ENCODE measurements around the gene DBNDD2. TPM values are rescaled to one million over a fixed set of nuclear protein-coding genes. Genes with fewer than 3 reads are reported as not detected.

DBNDD2 gene
- total and polyA plus RNA-seq, 5 donors from 2014 or later, result 15.1 to 23.5 (median 20.1) TPM

DNA sequence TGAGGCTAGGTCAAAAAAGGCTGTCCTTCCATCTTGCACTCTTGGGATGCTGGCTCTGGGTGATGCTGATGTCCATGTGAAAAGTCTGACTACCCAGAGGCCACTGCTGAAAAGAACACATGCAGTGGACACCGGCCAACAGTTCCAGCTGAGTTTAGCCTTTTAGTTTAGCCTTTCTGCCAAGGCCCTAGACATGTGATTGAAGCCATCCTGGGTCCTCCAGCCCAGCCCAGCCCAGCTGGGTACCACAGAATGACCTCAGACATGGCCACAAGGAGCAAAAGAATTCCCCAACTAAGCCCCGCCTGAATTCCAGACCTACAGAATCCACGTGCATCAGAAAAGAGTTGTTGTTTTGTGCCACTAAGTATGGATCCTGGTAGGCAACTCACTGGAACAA lies 25.2 kb downstream of the DBNDD2 start:
- Histone ChIP-seq H3K4me1 (ENCODE audit: control insufficient read depth, insufficient read depth, low read length, poor library complexity, severe bottlenecking) (peaks cover 9% of the 10 kb centered on the region), H3K27me3 (ENCODE audit: control insufficient read depth, insufficient read depth, low read length) (no peaks in the 10 kb centered on the region), H3K36me3 (ENCODE audit: control insufficient read depth, insufficient read depth, low read length) (peaks cover 4% of the 10 kb centered on the region), H3K4me3 (ENCODE audit: low read depth, low read length) (no peak overlapping the region), H3K27ac (ENCODE audit: insufficient read depth, low read length, poor library complexity, severe bottlenecking) (no peak overlapping the region), H3K9me3 (ENCODE audit: control insufficient read depth in 2 of 2, low read length in 2 of 2) (no peaks in the 10 kb centered on the region)
- peak overlapping the region in 2 of 3 donors; percentile 14 to 72 for H3K27ac Mint-ChIP-seq
- no peak overlapping the region for H3K4me3 Mint-ChIP-seq
- no peak for DNase-seq
- H3K9me3 Mint-ChIP-seq, result no peaks in the 10 kb centered on the region
- H3K36me3 Mint-ChIP-seq, result peaks cover 8% of the 10 kb centered on the region
- ATAC-seq (ENCODE audit: low read depth in 2 of 2), result no peak
- no peaks in the 10 kb centered on the region for H3K27me3 Mint-ChIP-seq
- H3K4me1 Mint-ChIP-seq, result peaks cover 0 to 17% (median 9%) of the 10 kb centered on the region in 4 donors

DNA sequence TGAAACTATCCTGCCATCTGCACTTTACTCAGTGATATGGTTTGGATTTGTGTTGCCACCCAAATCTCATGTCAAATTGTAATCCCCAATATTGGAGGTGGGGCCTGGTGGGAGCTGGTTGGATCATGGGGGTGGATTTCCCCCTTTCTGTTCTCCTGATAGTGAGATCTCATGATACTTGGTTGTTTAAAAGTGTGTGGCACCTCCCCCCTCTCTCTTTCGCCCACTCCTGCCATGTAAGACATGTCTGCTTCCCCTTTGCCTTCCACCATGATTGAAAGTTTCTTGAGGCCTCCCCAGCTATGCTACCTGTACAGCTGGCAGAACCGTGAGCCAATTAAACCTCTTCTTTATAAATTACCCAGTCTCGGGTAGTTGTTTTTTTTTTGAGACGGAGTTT lies 25.9 kb downstream of the DBNDD2 start:
- Mint-ChIP-seq H3K9me3 (no peaks in the 10 kb centered on the region), H3K27ac (peak overlapping the region in 2 of 3 donors; percentile 72 to 76), H3K4me1 (peaks cover 0 to 17% (median 9%) of the 10 kb centered on the region in 4 donors), H3K36me3 (peaks cover 7% of the 10 kb centered on the region), H3K27me3 (no peaks in the 10 kb centered on the region), H3K4me3 (no peak overlapping the region)
- Histone ChIP-seq H3K9me3 (ENCODE audit: control insufficient read depth in 2 of 2, low read length in 2 of 2) (no peaks in the 10 kb centered on the region), H3K36me3 (ENCODE audit: control insufficient read depth, insufficient read depth, low read length) (peaks cover 4% of the 10 kb centered on the region), H3K4me1 (ENCODE audit: control insufficient read depth, insufficient read depth, low read length, poor library complexity, severe bottlenecking) (peaks cover 9% of the 10 kb centered on the region), H3K27ac (ENCODE audit: insufficient read depth, low read length, poor library complexity, severe bottlenecking) (no peak overlapping the region), H3K27me3 (ENCODE audit: control insufficient read depth, insufficient read depth, low read length) (no peaks in the 10 kb centered on the region), H3K4me3 (ENCODE audit: low read depth, low read length) (no peak overlapping the region)
- ATAC-seq (ENCODE audit: low read depth in 2 of 2) (no peak), DNase-seq (no peak)

DNA sequence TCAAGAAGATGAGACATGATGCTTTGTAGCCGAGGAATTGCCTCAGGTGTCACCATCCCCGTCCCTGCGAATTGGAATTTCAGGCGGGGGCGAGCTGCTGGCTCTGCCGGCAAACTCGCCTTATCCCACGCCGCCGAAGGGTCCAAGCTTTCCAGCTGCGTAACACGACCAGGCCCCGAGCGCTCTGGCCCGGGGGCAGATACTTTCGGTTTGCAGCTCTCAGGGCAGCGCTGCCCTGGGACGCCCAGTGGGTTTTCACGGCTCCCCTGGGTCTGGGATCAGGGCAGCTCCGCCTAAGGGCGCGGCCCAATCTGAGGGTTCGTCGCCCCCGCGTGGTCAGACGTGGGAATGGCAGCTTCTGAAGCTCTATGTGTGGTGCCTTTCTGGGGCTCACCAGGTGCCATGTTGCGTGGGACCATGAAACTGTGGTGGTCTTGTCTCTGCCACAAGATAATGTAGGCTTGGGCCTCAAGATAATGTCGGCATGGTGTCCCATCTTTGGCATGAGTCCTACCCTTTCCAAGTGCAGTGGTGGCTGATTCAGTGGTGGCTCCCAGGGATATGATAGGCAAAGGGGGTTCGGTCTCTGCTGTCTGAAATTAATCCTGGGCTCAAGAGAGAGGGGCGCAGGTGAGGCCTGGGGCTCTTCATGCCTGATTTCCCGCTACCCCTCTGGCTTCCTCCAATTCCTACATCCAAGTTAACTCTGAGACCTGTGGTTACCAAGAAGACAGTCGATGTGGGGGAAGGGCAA lies 28.8 kb downstream of the DBNDD2 start:
- Mint-ChIP-seq H3K36me3 (peaks cover 3% of the 10 kb centered on the region), H3K9me3 (no peaks in the 10 kb centered on the region), H3K4me1 (peaks cover 0 to 17% (median 9%) of the 10 kb centered on the region in 4 donors), H3K4me3 (peak overlapping the region; percentile 50 to 92 (median 82)), H3K27ac (peak overlapping the region in 1 of 3 donors; percentile 68), H3K27me3 (no peaks in the 10 kb centered on the region)
- Histone ChIP-seq H3K27ac (ENCODE audit: insufficient read depth, low read length, poor library complexity, severe bottlenecking) (no peak overlapping the region), H3K4me3 (ENCODE audit: low read depth, low read length) (peak overlapping the region; percentile 62), H3K27me3 (ENCODE audit: control insufficient read depth, insufficient read depth, low read length) (no peaks in the 10 kb centered on the region), H3K9me3 (ENCODE audit: control insufficient read depth in 2 of 2, low read length in 2 of 2) (no peaks in the 10 kb centered on the region), H3K4me1 (ENCODE audit: control insufficient read depth, insufficient read depth, low read length, poor library complexity, severe bottlenecking) (peaks cover 9% of the 10 kb centered on the region), H3K36me3 (ENCODE audit: control insufficient read depth, insufficient read depth, low read length) (peaks cover 4% of the 10 kb centered on the region)
- peak; percentile 78 to 85 (median 81) for DNase-seq
- ATAC-seq (ENCODE audit: low read depth in 2 of 2), result peak; percentile 97 to 98

DNA sequence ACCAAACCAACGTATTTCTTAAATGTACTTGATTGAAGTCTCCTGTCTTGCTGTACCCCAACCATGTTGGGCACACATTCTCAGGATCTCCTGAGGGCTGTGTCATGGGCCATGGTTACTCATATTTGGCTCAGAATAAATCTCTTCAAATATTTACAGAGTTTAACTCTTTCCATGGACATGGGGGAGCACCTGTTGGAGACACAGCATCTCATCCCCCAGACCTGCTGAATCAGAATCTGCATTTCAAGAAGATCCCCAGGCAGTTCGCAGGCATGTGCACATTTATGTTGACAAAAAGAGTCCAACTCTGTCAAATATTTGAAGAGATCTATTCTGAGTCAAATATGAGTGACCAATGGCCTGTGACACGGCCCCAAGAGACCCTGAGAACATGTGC lies 32.3 kb downstream of the DBNDD2 start:
- H3K36me3 ChIP-seq (ENCODE audit: control insufficient read depth, insufficient read depth, low read length), result no peaks in the 10 kb centered on the region
- no peak overlapping the region for H3K4me3 Mint-ChIP-seq
- H3K4me1 Mint-ChIP-seq, result peaks cover 9 to 25% (median 17%) of the 10 kb centered on the region in 4 donors
- no peaks in the 10 kb centered on the region for H3K27me3 ChIP-seq (ENCODE audit: control insufficient read depth, insufficient read depth, low read length)
- H3K4me1 ChIP-seq (ENCODE audit: control insufficient read depth, insufficient read depth, low read length, poor library complexity, severe bottlenecking), result peaks cover 18% of the 10 kb centered on the region
- H3K4me3 ChIP-seq (ENCODE audit: low read depth, low read length), result no peak overlapping the region
- no peaks in the 10 kb centered on the region for H3K9me3 Mint-ChIP-seq
- H3K9me3 ChIP-seq (ENCODE audit: control insufficient read depth in 2 of 2, low read length in 2 of 2), result no peaks in the 10 kb centered on the region
- H3K27ac ChIP-seq (ENCODE audit: insufficient read depth, low read length, poor library complexity, severe bottlenecking), result no peak overlapping the region
- no peak overlapping the region for H3K27ac Mint-ChIP-seq
- no peak for ATAC-seq (ENCODE audit: low read depth in 2 of 2)
- DNase-seq, result no peak
- H3K27me3 Mint-ChIP-seq, result no peaks in the 10 kb centered on the region
- H3K36me3 Mint-ChIP-seq, result no peaks in the 10 kb centered on the region

DNA sequence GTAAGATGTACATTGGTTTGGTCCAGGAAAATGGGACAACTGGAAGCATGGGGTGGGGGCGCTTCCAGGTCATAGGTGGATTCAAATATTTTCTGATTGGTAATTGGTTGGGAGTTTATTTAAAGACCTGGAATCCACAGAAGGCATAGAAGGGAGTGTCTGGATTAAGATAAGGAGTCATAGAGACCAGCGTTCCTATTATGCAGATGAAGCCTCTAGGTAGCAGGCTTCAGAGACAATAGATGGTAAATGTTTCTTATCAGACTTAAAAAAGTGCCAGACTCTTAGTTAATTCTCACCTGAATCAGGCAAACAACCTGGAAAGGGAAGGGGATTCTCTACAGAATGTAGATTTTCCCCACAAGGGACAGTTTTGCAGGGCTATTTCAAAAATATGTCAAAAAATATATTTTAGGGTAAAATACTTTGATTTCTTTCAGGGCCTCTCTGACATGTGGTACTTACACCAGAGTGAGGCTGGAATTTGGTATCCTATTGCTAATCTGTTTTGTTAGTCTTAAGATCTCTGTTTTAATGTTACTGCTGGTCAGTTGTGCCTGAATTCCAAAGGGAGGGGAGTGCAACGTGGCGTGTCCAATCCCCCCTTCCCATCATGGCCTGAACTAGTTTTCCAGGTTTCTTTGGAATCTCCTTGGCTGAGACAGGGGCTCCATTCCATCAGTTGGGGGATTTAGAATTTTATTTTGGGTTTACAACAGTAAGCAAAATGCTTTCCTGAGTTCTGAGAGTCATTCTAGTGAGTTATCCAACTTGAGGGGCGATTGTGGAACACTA lies 33.0 kb downstream of the DBNDD2 start:
- Histone ChIP-seq H3K27ac (ENCODE audit: insufficient read depth, low read length, poor library complexity, severe bottlenecking) (no peak overlapping the region), H3K4me1 (ENCODE audit: control insufficient read depth, insufficient read depth, low read length, poor library complexity, severe bottlenecking) (peaks cover 18% of the 10 kb centered on the region), H3K9me3 (ENCODE audit: control insufficient read depth in 2 of 2, low read length in 2 of 2) (no peaks in the 10 kb centered on the region), H3K4me3 (ENCODE audit: low read depth, low read length) (no peak overlapping the region), H3K27me3 (ENCODE audit: control insufficient read depth, insufficient read depth, low read length) (no peaks in the 10 kb centered on the region), H3K36me3 (ENCODE audit: control insufficient read depth, insufficient read depth, low read length) (no peaks in the 10 kb centered on the region)
- Mint-ChIP-seq H3K9me3 (no peaks in the 10 kb centered on the region), H3K4me1 (peaks cover 7 to 31% (median 16%) of the 10 kb centered on the region in 4 donors), H3K4me3 (no peak overlapping the region), H3K36me3 (no peaks in the 10 kb centered on the region), H3K27ac (no peak overlapping the region), H3K27me3 (no peaks in the 10 kb centered on the region)
- DNase-seq (no peak), ATAC-seq (ENCODE audit: low read depth in 2 of 2) (no peak)

DNA sequence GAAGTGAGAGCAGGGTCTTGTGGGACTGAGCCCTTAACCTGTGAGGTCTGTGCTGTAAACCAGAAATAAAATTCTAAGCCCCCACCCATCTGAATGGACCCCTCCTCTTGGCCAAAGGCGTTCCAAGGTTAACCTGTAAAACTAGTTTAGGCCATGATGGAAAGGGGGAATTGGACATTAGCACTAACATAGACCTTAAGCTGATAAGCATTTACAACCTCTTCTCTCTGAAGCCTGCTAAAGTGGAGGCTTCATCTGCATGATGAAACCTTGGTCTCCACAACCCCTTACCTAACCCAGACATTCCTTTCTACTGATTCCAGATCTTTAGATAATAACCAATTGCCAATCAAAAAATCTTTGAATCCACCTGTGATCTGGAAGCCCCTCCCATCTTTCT lies 33.7 kb downstream of the DBNDD2 start:
- DNase-seq (no peak), ATAC-seq (ENCODE audit: low read depth in 2 of 2) (no peak)
- Mint-ChIP-seq H3K4me3 (no peak overlapping the region), H3K36me3 (no peaks in the 10 kb centered on the region), H3K9me3 (no peaks in the 10 kb centered on the region), H3K4me1 (peaks cover 2 to 29% (median 15%) of the 10 kb centered on the region in 4 donors), H3K27me3 (no peaks in the 10 kb centered on the region), H3K27ac (no peak overlapping the region)
- H3K27ac ChIP-seq (ENCODE audit: insufficient read depth, low read length, poor library complexity, severe bottlenecking), result no peak overlapping the region
- no peak overlapping the region for H3K4me3 ChIP-seq (ENCODE audit: low read depth, low read length)
- H3K9me3 ChIP-seq (ENCODE audit: control insufficient read depth in 2 of 2, low read length in 2 of 2), result no peaks in the 10 kb centered on the region
- no peaks in the 10 kb centered on the region for H3K36me3 ChIP-seq (ENCODE audit: control insufficient read depth, insufficient read depth, low read length)
- H3K27me3 ChIP-seq (ENCODE audit: control insufficient read depth, insufficient read depth, low read length), result no peaks in the 10 kb centered on the region
- H3K4me1 ChIP-seq (ENCODE audit: control insufficient read depth, insufficient read depth, low read length, poor library complexity, severe bottlenecking), result peaks cover 14% of the 10 kb centered on the region

DNA sequence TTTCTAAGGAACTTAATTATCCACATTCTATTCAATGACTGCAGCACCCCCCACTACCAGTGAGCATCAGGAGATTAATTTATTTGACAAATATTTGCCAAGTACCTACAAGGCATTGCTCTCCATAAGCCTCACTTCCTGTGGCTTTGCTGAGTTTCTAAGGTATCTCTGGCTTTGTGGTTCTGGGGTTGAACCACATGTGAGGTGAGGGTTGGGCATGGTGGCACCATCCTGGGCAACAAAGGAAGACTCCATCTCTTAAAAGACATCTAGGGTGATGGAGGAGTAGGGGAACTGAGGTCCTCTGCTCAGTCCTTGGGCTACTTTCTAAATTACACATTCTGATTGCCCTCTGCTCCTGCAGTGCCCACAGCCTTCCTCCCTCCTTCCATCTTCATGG lies 36.0 kb downstream of the DBNDD2 start:
- Mint-ChIP-seq H3K27me3 (no peaks in the 10 kb centered on the region), H3K9me3 (no peaks in the 10 kb centered on the region), H3K4me1 (peaks cover 0 to 24% (median 13%) of the 10 kb centered on the region in 4 donors), H3K27ac (no peak overlapping the region), H3K4me3 (no peak overlapping the region), H3K36me3 (peaks cover 5% of the 10 kb centered on the region)
- Histone ChIP-seq H3K4me3 (ENCODE audit: low read depth, low read length) (no peak overlapping the region), H3K36me3 (ENCODE audit: control insufficient read depth, insufficient read depth, low read length) (no peaks in the 10 kb centered on the region), H3K27me3 (ENCODE audit: control insufficient read depth, insufficient read depth, low read length) (no peaks in the 10 kb centered on the region), H3K9me3 (ENCODE audit: control insufficient read depth in 2 of 2, low read length in 2 of 2) (no peaks in the 10 kb centered on the region), H3K27ac (ENCODE audit: insufficient read depth, low read length, poor library complexity, severe bottlenecking) (no peak overlapping the region), H3K4me1 (ENCODE audit: control insufficient read depth, insufficient read depth, low read length, poor library complexity, severe bottlenecking) (peaks cover 9% of the 10 kb centered on the region)
- ATAC-seq (ENCODE audit: low read depth in 2 of 2) (peak in 1 of 2 donors; percentile 69), DNase-seq (peak in 2 of 3 donors; percentile 19 to 73)

Data from CD4-positive, CD25-positive, alpha-beta regulatory T cell (primary cell).